Activated T-cell treated with anti-CD3 and anti-CD28 coated beads, Interleukin-2, amount 50 U/mL, for 24 hours (primary cell): ENCODE measurements around the gene XPC.

Experiments
- DNase-seq: peaks from one replicate; pipeline ENCODE4 v3.0.0-alpha.2; 2020
- H3K27ac Mint-ChIP-seq: 2 replicates; pipeline ENCODE4 v1.8.0; 2020; ENCODE audit warnings: mild to moderate bottlenecking, mixed read lengths
- H3K27me3 Mint-ChIP-seq: 2 replicates; pipeline ENCODE4 v1.8.0; 2020; ENCODE audit warnings: mixed read lengths
- H3K36me3 Mint-ChIP-seq: 2 replicates; pipeline ENCODE4 v1.8.0; 2020; ENCODE audit warnings: low read depth, mixed read lengths
- H3K4me1 Mint-ChIP-seq: 2 replicates; pipeline ENCODE4 v1.8.0; 2020; ENCODE audit warnings: low read depth, mixed read lengths
- H3K4me3 Mint-ChIP-seq: 2 replicates; pipeline ENCODE4 v1.8.0; 2020; ENCODE audit warnings: mild to moderate bottlenecking, moderate library complexity, mixed read lengths
- H3K9me3 Mint-ChIP-seq: 2 replicates; pipeline ENCODE4 v1.8.0; 2020; ENCODE audit warnings: mixed read lengths

Gene XPC

GRCh38 chr3:14132120-14132519 lies 46.3 kb downstream of the XPC start:
- Mint-ChIP-seq H3K36me3 (peaks cover 98% of the 10 kb centered on the region), H3K27ac (no peak overlapping the region), H3K9me3 (no peaks in the 10 kb centered on the region), H3K4me3 (no peak overlapping the region), H3K27me3 (no peaks in the 10 kb centered on the region), H3K4me1 (peaks cover 19% of the 10 kb centered on the region)
- DNase-seq, result no peak

DNA sequence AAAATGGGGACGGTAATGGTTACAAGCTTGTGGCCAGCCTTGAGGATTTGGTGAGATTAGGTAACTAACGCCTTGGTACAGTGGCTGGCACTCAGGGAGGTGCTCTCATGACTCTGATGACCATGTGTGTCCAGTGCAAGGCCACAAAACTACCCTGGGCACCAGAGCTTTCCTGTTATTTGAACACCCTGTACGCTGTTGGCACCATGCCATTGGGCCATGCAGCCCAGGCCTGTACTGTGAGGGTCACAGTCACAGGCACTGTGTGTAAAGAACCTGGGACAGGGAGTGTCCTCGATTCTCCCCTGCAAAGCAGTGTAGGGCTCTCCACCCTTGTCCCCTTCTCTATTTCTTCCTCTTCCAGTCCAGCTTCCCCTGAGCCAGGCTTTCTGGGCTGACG lies 47.3 kb downstream of the XPC start:
- Mint-ChIP-seq H3K4me3 (no peak overlapping the region), H3K27ac (no peak overlapping the region), H3K9me3 (no peaks in the 10 kb centered on the region), H3K27me3 (no peaks in the 10 kb centered on the region), H3K36me3 (peaks cover 95% of the 10 kb centered on the region), H3K4me1 (peaks cover 28% of the 10 kb centered on the region)
- DNase-seq, result no peak

GRCh38 chr3:14130707-14131106 lies 47.7 kb downstream of the XPC start:
- no peak overlapping the region for H3K4me3 Mint-ChIP-seq
- DNase-seq, result no peak
- H3K9me3 Mint-ChIP-seq, result no peaks in the 10 kb centered on the region
- H3K36me3 Mint-ChIP-seq, result peaks cover 95% of the 10 kb centered on the region
- H3K4me1 Mint-ChIP-seq, result peaks cover 32% of the 10 kb centered on the region
- no peak overlapping the region for H3K27ac Mint-ChIP-seq
- no peaks in the 10 kb centered on the region for H3K27me3 Mint-ChIP-seq

DNA sequence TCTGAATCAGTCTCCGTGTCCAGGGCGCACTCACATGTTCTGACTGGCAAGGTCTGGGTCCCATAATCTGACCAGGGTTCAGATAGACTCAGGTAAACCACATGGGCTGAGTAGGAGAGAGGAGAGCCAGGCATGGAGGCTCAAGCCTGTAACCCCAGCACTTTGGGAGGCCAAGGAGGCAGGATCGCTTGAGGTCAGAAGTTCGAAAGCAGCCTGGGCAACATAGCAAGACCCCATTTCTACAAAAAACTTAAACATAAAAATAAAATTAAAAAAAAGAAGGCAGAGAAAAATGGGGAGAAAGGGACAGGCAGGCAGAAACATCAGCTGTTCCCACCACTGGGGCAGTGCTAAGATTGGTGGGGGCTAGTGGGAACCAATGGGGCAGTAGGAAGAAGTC lies 48.2 kb downstream of the XPC start:
- no peak overlapping the region for H3K4me3 Mint-ChIP-seq

GRCh38 chr3:14129296-14129695 lies 49.1 kb downstream of the XPC start:
- no peak for DNase-seq
- Mint-ChIP-seq H3K4me1 (peaks cover 32% of the 10 kb centered on the region), H3K9me3 (no peaks in the 10 kb centered on the region), H3K36me3 (peaks cover 90% of the 10 kb centered on the region), H3K4me3 (no peak overlapping the region), H3K27ac (no peak overlapping the region), H3K27me3 (no peaks in the 10 kb centered on the region)

More for the DNA sequence above, 48.2 kb downstream of the XPC start:
- no peak for DNase-seq
- Mint-ChIP-seq H3K27ac (no peak overlapping the region), H3K4me1 (peaks cover 32% of the 10 kb centered on the region), H3K36me3 (peaks cover 95% of the 10 kb centered on the region), H3K27me3 (no peaks in the 10 kb centered on the region), H3K9me3 (no peaks in the 10 kb centered on the region)

GRCh38 chr3:14128724-14129123 lies 49.7 kb downstream of the XPC start:
- Mint-ChIP-seq H3K4me1 (peaks cover 33% of the 10 kb centered on the region), H3K27me3 (no peaks in the 10 kb centered on the region), H3K9me3 (no peaks in the 10 kb centered on the region), H3K36me3 (peaks cover 90% of the 10 kb centered on the region), H3K27ac (peak overlapping the region; percentile 61), H3K4me3 (no peak overlapping the region)
- DNase-seq, result no peak

GRCh38 chr3:14127516-14128161 lies 50.8 kb downstream of the XPC start:
- peaks cover 90% of the 10 kb centered on the region for H3K36me3 Mint-ChIP-seq
- H3K27me3 Mint-ChIP-seq, result no peaks in the 10 kb centered on the region
- no peak for DNase-seq
- no peaks in the 10 kb centered on the region for H3K9me3 Mint-ChIP-seq
- H3K27ac Mint-ChIP-seq, result peak overlapping the region; percentile 53
- no peak overlapping the region for H3K4me3 Mint-ChIP-seq
- peaks cover 44% of the 10 kb centered on the region for H3K4me1 Mint-ChIP-seq

GRCh38 chr3:14126887-14127505 lies 51.4 kb downstream of the XPC start:
- H3K4me3 Mint-ChIP-seq, result peak overlapping the region; percentile 97

GRCh38 chr3:14126017-14126886 lies 52.1 kb downstream of the XPC start:
- Mint-ChIP-seq H3K9me3 (no peaks in the 10 kb centered on the region), H3K4me1 (peaks cover 56% of the 10 kb centered on the region), H3K36me3 (peaks cover 90% of the 10 kb centered on the region), H3K27me3 (no peaks in the 10 kb centered on the region), H3K27ac (peak overlapping the region; percentile 97), H3K4me3 (peak overlapping the region; percentile 97)
- DNase-seq, result no peak

More at GRCh38 chr3:14126887-14127505, 51.4 kb downstream of the XPC start:
- no peaks in the 10 kb centered on the region for H3K9me3 Mint-ChIP-seq
- H3K27ac Mint-ChIP-seq, result peak overlapping the region; percentile 97
- DNase-seq, result no peak
- peaks cover 50% of the 10 kb centered on the region for H3K4me1 Mint-ChIP-seq
- no peaks in the 10 kb centered on the region for H3K27me3 Mint-ChIP-seq
- peaks cover 90% of the 10 kb centered on the region for H3K36me3 Mint-ChIP-seq

DNA sequence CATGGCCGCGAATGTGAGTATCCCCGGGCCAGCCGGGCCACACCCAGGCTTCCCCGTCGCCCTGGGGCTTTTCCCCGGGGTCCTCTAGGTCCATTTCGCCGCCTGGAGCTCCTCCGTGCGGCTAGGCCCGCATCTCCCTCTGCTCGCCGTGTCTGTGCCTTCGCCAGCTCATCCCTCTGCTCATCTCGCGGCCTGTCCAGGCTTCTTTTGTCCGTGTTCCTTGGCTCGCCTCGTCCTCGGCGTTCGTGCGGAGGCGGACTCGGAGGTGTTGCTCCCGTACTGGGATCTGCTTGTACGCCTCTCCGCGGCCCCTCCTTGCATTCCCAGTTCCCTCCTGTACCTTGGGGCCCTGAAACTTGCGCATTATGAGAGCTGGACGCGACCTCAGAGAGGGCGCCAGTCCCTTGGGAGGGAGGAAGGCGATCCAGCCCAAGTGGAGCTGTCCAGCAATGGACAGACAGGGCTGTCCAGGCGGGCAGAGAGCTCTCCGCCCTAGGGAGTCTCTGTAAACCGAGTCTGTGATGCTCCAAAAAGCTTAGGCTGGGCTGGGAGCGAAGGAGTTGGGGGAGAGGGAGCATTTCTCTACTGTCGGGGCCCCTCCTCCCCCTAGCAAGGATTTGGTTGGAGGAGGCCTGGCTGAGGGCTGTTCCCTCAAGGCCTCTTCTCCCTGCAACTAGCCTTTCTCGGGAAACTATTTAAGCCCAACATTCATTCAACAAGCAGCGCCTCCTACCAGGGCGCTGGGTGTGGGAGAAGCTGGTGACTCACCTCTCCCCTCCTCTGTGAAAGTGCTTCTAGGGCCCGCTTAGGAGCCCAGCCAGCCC lies 53.0 kb downstream of the XPC start:
- H3K9me3 Mint-ChIP-seq, result no peaks in the 10 kb centered on the region
- peak; percentile 70 for DNase-seq
- H3K4me1 Mint-ChIP-seq, result peaks cover 60% of the 10 kb centered on the region
- H3K36me3 Mint-ChIP-seq, result peaks cover 90% of the 10 kb centered on the region
- H3K27me3 Mint-ChIP-seq, result no peaks in the 10 kb centered on the region
- H3K4me3 Mint-ChIP-seq, result peak overlapping the region; percentile 97
- H3K27ac Mint-ChIP-seq, result peak overlapping the region; percentile 97

- peaks cover 90% of the 10 kb centered on the region for H3K36me3 Mint-ChIP-seq
- no peaks in the 10 kb centered on the region for H3K27me3 Mint-ChIP-seq
- H3K4me1 Mint-ChIP-seq, result peaks cover 66% of the 10 kb centered on the region
- peak; percentile 96 for DNase-seq
- H3K4me3 Mint-ChIP-seq, result peak within 1 kb of the TSS; percentile 97
- no peaks in the 10 kb centered on the region for H3K9me3 Mint-ChIP-seq
- peak within 1 kb of the TSS; percentile 97 for H3K27ac Mint-ChIP-seq
Measured at GRCh38 chr3:14124615-14125192, 53.7 kb downstream of the XPC start, which contains the start of the genes CHCHD4 and TMEM43. CHCHD4 (minus strand) TSS chr3:14124870; CDS start chr3:14124676, 194 bp downstream. TMEM43 (plus strand) TSS chr3:14125052; CDS start chr3:14125194, 142 bp downstream.

GRCh38 chr3:14124223-14124614 lies 54.2 kb downstream of the XPC start:
- no peak for DNase-seq
- H3K4me1 Mint-ChIP-seq, result peaks cover 67% of the 10 kb centered on the region

DNA sequence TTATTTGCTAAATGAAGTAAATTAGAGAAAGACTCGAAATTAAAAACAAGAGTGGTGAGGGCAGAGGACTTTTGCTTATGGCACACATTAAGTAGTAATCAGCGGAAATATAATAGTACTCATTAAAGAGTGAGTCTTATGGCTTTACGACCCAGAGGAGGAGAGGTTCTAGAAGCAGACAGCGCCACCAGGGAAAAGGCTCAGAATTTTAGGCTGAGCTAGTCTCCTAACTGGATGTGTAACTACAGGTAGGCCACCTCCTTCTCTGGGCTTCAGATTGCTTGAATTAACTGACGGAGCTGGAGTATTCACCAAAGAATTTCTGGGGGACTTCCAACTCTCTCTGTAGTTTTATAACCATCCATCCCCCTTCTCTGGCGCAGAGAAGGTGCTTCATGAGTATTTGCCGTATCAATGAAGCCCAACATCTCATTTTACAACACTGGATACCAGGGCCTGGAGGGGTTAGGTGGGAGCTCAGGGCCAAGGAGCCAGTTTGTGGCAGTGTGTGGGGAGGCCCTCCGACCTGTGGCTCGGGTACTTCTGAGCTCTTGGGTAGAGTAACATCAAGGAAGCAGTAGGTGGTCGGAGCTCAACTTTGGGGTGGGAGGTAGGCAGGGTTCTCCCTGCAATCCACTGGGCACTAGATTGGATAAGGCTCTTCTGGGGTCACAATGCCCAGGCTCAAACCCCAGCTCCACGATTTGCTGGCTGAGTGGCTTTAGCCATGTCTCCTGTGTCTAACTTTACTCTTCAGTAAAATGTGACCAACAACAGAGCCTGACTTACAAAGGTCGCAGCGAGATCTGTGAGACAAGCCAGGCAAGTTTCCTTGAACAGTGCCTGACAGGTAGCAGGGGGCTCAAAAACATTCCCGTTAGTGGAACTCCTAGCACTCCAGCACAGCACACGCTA lies 54.8 kb downstream of the XPC start:
- H3K4me1 Mint-ChIP-seq, result peaks cover 62% of the 10 kb centered on the region
- no peaks in the 10 kb centered on the region for H3K9me3 Mint-ChIP-seq
- peaks cover 91% of the 10 kb centered on the region for H3K36me3 Mint-ChIP-seq
- peak overlapping the region; percentile 96 for H3K27ac Mint-ChIP-seq
- H3K4me3 Mint-ChIP-seq, result peak overlapping the region; percentile 97
- no peaks in the 10 kb centered on the region for H3K27me3 Mint-ChIP-seq
- DNase-seq, result no peak

More at GRCh38 chr3:14124223-14124614, 54.2 kb downstream of the XPC start:
- Mint-ChIP-seq H3K27me3 (no peaks in the 10 kb centered on the region), H3K9me3 (no peaks in the 10 kb centered on the region), H3K27ac (peak overlapping the region; percentile 96), H3K36me3 (peaks cover 90% of the 10 kb centered on the region), H3K4me3 (peak overlapping the region; percentile 97)
